ENCODE measurements around the gene ADAMTS10.
A peak's percentile ranks its signal among the peaks of the same experiment; 100 is the strongest.

- TF ChIP-seq CTCF (conservative IDR thresholded peaks at IDR 0.05; ENCODE audit: low read depth, low read length) (peak; percentile 94), EZH2 (IDR thresholded peaks at IDR 0.05; ENCODE audit: low read length, unreplicated experiment) (no peak)
These were observed 24.4 kb downstream of the ADAMTS10 start for GRCh38 chr19:8585894-8586750.
